ENCODE results near the gene GYS1.
A peak's percentile ranks its signal among the peaks of the same experiment; 100 is the strongest.
"Not testable (repeated sequence)": the region's sequence is repeated elsewhere in the genome, so short reads cannot be mapped to it uniquely, and the experiment has no call there.

Gene GYS1

DNA sequence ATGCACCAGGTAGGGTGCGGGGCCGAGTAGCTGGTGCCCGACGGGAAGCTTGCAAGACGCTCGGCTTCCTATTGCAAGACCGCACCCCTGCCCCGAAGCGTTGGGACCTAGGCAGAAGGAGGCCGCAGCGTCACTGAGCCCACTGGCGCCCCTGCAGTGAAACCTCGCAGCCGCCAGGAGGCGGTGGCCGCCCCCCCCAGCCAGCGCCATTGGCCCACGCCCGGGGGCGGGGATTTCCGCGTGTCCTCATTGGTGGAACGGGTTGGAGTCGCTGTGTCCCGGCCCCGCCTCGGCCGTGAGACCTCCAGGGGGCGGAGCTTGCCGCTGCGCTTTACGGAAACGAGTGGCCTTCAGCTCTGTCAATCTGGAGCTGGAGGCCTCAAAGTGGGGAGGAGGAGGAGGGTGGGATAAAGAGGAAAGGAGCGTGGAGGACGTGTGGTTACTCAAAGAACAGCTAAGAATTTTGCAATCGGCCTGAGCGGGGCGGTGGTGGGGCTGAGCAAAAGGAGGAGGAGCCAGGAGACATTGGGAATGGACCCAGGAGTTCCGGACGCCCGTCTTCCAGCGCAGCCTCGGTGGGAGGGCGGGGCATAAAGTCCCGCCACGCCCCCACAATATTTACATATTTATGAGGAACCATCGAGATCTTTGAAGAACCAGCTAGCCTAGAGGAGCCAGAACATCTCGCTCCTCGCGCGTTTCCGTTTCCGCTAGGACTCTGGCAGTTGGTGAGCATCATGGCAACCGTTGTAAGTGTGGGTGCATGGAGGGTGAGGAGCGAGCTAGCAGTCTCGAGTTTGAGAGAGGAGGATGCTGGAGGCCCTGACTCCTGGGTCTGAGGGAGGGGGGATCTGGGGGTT lies at the start of gene GYS1, which contains the start of gene RUVBL2:
Gene GYS1 (minus strand): TSS at position 135 of the 860 bp plus-strand sequence. CDS start 197 bp downstream, outside the sequence.
Gene RUVBL2 (plus strand): TSS at position 713 of the 860 bp plus-strand sequence. CDS start 25 bp downstream, at position 738.
- peak within 1 kb of the TSS; percentile 96 to 99 for H3K4me3 ChIP-seq (ENCODE audit: low read depth in 1 of 2, low read length in 2 of 2)
- H3K4me1 ChIP-seq (ENCODE audit: control insufficient read depth in 1 of 2, insufficient read depth in 2 of 2, low read length in 2 of 2) = peaks cover 21 to 31% of the 10 kb centered on the region in 2 donors
- H3K27ac ChIP-seq (ENCODE audit: low read depth, low read length) = peak within 1 kb of the TSS; percentile 90
- peaks cover 7 to 13% of the 10 kb centered on the region in 2 donors for H3K36me3 ChIP-seq (ENCODE audit: control insufficient read depth in 1 of 2, insufficient read depth in 2 of 2, low read length in 2 of 2)
- H3K9ac ChIP-seq (ENCODE audit: low read depth in 1 of 2, low read length in 2 of 2) = peak within 1 kb of the TSS; percentile 98 to 100
- H3K27me3 ChIP-seq (ENCODE audit: control insufficient read depth in 1 of 2, insufficient read depth in 2 of 2, low read length in 2 of 2) = no peaks in the 10 kb centered on the region
- H3K9me3 ChIP-seq (ENCODE audit: control insufficient read depth in 1 of 2, low read length in 2 of 2) = no peaks in the 10 kb centered on the region

DNA sequence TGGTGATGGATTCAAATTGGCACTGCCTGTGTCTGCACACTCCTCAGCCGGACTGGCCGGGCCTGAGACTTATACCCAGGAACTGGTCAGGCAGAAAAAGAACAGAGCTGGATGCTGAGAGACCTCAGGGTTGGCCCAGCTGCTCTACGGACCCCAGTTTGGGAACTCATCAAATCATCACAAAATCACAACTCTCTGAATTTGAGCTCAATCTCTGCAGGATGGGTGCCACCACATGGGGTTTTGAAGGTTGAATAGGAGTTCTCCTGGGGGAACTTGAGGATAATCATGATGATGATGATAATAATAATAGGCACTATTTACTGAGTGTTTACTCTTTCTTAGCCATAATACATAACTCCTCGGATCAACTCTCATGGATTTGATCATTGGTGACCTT lies 49.6 kb upstream of the GYS1 start:
- not testable (repeated sequence) for H3K27me3 ChIP-seq (ENCODE audit: control insufficient read depth in 1 of 2, insufficient read depth in 2 of 2, low read length in 2 of 2); H3K27ac ChIP-seq (ENCODE audit: low read depth, low read length); H3K4me1 ChIP-seq (ENCODE audit: control insufficient read depth in 1 of 2, insufficient read depth in 2 of 2, low read length in 2 of 2); H3K9ac ChIP-seq (ENCODE audit: low read depth in 1 of 2, low read length in 2 of 2); H3K36me3 ChIP-seq (ENCODE audit: control insufficient read depth in 1 of 2, insufficient read depth in 2 of 2, low read length in 2 of 2); H3K4me3 ChIP-seq (ENCODE audit: low read depth in 1 of 2, low read length in 2 of 2); H3K9me3 ChIP-seq (ENCODE audit: control insufficient read depth in 1 of 2, low read length in 2 of 2)

GRCh38 chr19:49042177-49042576 lies 49.1 kb upstream of the GYS1 start:
- no peaks in the 10 kb centered on the region for H3K9me3 ChIP-seq (ENCODE audit: control insufficient read depth in 1 of 2, low read length in 2 of 2)
- H3K27me3 ChIP-seq (ENCODE audit: control insufficient read depth in 1 of 2, insufficient read depth in 2 of 2, low read length in 2 of 2) = no peaks in the 10 kb centered on the region
- H3K4me1 ChIP-seq (ENCODE audit: control insufficient read depth in 1 of 2, insufficient read depth in 2 of 2, low read length in 2 of 2) = no peaks in the 10 kb centered on the region
- no peak overlapping the region for H3K27ac ChIP-seq (ENCODE audit: low read depth, low read length)
- no peak overlapping the region for H3K4me3 ChIP-seq (ENCODE audit: low read depth in 1 of 2, low read length in 2 of 2)
- H3K36me3 ChIP-seq (ENCODE audit: control insufficient read depth in 1 of 2, insufficient read depth in 2 of 2, low read length in 2 of 2) = no peaks in the 10 kb centered on the region
- H3K9ac ChIP-seq (ENCODE audit: low read depth in 1 of 2, low read length in 2 of 2) = no peak overlapping the region

DNA sequence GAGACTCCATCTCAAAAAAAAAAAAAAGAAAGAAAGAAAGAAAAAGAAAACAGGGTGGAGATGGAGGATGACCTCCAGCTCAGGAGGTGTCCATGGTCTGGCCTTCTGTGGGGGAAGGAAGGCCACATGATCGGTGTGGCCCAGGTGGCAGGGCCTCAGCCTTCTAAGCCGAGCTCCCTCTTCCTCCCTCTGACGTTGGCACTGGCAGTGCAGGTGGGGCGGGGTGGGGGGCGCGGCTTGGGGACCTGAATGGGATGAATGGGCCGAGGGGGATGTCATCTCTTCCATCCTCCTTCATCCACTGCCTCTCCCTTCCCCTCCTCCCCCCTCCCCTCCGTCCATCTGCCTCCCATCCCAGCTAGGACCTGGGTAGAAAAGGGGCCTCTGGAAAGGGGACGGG lies 46.6 kb upstream of the GYS1 start:
- not testable (repeated sequence) for H3K27me3 ChIP-seq (ENCODE audit: control insufficient read depth in 1 of 2, insufficient read depth in 2 of 2, low read length in 2 of 2); H3K4me3 ChIP-seq (ENCODE audit: low read depth in 1 of 2, low read length in 2 of 2); H3K36me3 ChIP-seq (ENCODE audit: control insufficient read depth in 1 of 2, insufficient read depth in 2 of 2, low read length in 2 of 2); H3K4me1 ChIP-seq (ENCODE audit: control insufficient read depth in 1 of 2, insufficient read depth in 2 of 2, low read length in 2 of 2); H3K27ac ChIP-seq (ENCODE audit: low read depth, low read length); H3K9me3 ChIP-seq (ENCODE audit: control insufficient read depth in 1 of 2, low read length in 2 of 2); H3K9ac ChIP-seq (ENCODE audit: low read depth in 1 of 2, low read length in 2 of 2)

DNA sequence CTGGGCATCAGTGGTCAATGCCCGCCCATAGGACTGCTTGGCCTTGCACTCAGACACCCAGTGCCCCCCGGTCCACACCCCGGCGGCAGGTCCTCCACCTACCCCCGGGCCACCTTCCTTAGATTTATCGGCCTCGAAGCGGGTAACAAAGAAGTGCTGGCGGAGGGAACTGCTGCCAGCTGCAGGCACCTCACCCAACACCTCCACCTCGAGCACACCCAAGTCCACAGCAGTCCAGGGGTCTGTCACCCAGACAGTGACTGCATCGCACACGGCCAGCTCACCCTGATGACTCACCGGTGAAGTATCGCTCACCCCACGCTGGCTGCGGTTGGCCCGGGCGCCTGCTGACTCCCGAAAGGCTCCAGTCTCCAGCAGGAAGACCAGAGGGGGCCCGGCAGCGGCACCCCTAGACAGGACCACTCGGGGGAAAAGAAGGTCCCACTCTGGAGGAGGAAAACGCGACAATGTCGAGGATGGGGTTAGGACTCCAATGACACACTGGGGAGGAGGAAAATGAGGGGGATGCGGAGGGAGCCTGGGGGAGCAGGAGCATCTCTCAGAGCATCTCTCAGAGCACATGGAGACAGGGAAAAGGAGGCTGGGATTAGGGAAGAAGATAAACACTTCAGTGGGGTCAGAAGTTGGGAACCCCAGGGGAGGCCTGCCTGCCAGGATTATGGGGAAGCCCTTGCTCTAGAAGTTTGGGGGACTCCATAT lies 45.6 kb upstream of the GYS1 start:
- not testable (repeated sequence) for H3K4me1 ChIP-seq (ENCODE audit: control insufficient read depth in 1 of 2, insufficient read depth in 2 of 2, low read length in 2 of 2); H3K4me3 ChIP-seq (ENCODE audit: low read depth in 1 of 2, low read length in 2 of 2); H3K27me3 ChIP-seq (ENCODE audit: control insufficient read depth in 1 of 2, insufficient read depth in 2 of 2, low read length in 2 of 2); H3K9ac ChIP-seq (ENCODE audit: low read depth in 1 of 2, low read length in 2 of 2); H3K9me3 ChIP-seq (ENCODE audit: control insufficient read depth in 1 of 2, low read length in 2 of 2); H3K27ac ChIP-seq (ENCODE audit: low read depth, low read length); H3K36me3 ChIP-seq (ENCODE audit: control insufficient read depth in 1 of 2, insufficient read depth in 2 of 2, low read length in 2 of 2)

DNA sequence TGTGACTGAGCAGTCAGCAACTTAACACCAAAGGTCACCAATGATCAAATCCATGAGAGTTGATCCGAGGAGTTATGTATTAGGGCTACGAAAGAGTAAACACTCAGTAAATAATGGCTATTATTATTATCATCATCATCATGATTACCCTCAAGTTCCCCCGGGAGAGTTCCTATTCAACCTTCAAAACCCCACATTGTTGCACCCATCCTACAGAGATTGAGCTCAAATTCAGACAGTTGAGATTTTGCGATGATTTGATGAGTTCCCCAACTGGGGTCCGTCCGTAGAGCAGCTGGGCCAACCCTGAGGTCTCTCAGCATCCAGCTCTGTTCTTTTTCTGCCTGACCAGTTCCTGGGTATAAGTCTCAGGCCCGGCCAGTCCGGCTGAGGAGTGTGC lies 45.0 kb upstream of the GYS1 start:
- H3K9me3 ChIP-seq (ENCODE audit: control insufficient read depth in 1 of 2, low read length in 2 of 2); H3K27me3 ChIP-seq (ENCODE audit: control insufficient read depth in 1 of 2, insufficient read depth in 2 of 2, low read length in 2 of 2); H3K9ac ChIP-seq (ENCODE audit: low read depth in 1 of 2, low read length in 2 of 2); H3K4me1 ChIP-seq (ENCODE audit: control insufficient read depth in 1 of 2, insufficient read depth in 2 of 2, low read length in 2 of 2); H3K36me3 ChIP-seq (ENCODE audit: control insufficient read depth in 1 of 2, insufficient read depth in 2 of 2, low read length in 2 of 2); H3K4me3 ChIP-seq (ENCODE audit: low read depth in 1 of 2, low read length in 2 of 2); H3K27ac ChIP-seq (ENCODE audit: low read depth, low read length): not testable (repeated sequence)

DNA sequence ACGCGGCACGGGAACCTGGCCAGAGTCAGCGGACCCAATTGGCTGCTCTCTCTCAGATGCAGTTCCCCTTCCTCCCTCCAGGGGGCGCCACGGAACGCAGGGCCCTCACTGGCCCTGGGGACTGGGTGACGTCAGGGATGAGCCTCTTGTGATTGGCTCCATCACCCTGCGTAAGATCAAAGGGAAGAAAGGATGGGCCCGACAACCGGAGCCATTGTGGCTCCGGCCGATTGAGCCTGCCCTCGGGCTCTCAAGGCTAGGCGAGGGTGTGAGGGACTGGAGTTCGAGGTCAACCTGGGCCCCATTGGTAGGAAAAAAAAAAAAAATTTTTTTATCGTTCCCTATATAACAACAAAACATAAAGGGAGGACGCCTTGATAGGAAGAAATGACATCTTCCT lies 43.7 kb upstream of the GYS1 start, which contains the start of gene CGB1:
Gene CGB1 (minus strand): TSS at position 81 of the 400 bp plus-strand sequence. CDS start 184 bp downstream, outside the sequence.
- H3K4me3 ChIP-seq (ENCODE audit: low read depth in 1 of 2, low read length in 2 of 2); H3K27ac ChIP-seq (ENCODE audit: low read depth, low read length); H3K36me3 ChIP-seq (ENCODE audit: control insufficient read depth in 1 of 2, insufficient read depth in 2 of 2, low read length in 2 of 2); H3K27me3 ChIP-seq (ENCODE audit: control insufficient read depth in 1 of 2, insufficient read depth in 2 of 2, low read length in 2 of 2); H3K4me1 ChIP-seq (ENCODE audit: control insufficient read depth in 1 of 2, insufficient read depth in 2 of 2, low read length in 2 of 2); H3K9me3 ChIP-seq (ENCODE audit: control insufficient read depth in 1 of 2, low read length in 2 of 2); H3K9ac ChIP-seq (ENCODE audit: low read depth in 1 of 2, low read length in 2 of 2): not testable (repeated sequence)

- not testable (repeated sequence) for H3K4me1 ChIP-seq (ENCODE audit: control insufficient read depth in 1 of 2, insufficient read depth in 2 of 2, low read length in 2 of 2); H3K9ac ChIP-seq (ENCODE audit: low read depth in 1 of 2, low read length in 2 of 2); H3K27me3 ChIP-seq (ENCODE audit: control insufficient read depth in 1 of 2, insufficient read depth in 2 of 2, low read length in 2 of 2); H3K36me3 ChIP-seq (ENCODE audit: control insufficient read depth in 1 of 2, insufficient read depth in 2 of 2, low read length in 2 of 2); H3K4me3 ChIP-seq (ENCODE audit: low read depth in 1 of 2, low read length in 2 of 2); H3K9me3 ChIP-seq (ENCODE audit: control insufficient read depth in 1 of 2, low read length in 2 of 2); H3K27ac ChIP-seq (ENCODE audit: low read depth, low read length)
Measured at GRCh38 chr19:49031642-49032301, 38.7 kb upstream of the GYS1 start, which contains the start of gene CGB2. Gene CGB2, plus strand, starts transcription at chr19:49031890. Its CDS starts 206 bp downstream, at chr19:49032096.

DNA sequence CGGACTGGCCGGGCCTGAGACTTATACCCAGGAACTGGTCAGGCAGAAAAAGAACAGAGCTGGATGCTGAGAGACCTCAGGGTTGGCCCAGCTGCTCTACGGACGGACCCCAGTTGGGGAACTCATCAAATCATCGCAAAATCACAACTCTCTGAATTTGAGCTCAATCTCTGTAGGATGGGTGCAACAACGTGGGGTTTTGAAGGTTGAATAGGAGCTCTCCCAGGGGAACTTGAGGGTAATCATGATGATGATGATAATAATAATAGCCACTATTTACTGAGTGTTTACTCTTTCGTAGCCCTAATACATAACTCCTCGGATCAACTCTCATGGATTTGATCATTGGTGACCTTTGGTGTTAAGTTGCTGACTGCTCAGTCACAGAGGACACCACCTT lies 37.2 kb upstream of the GYS1 start:
- H3K4me3 ChIP-seq (ENCODE audit: low read depth in 1 of 2, low read length in 2 of 2); H3K36me3 ChIP-seq (ENCODE audit: control insufficient read depth in 1 of 2, insufficient read depth in 2 of 2, low read length in 2 of 2); H3K9me3 ChIP-seq (ENCODE audit: control insufficient read depth in 1 of 2, low read length in 2 of 2); H3K27me3 ChIP-seq (ENCODE audit: control insufficient read depth in 1 of 2, insufficient read depth in 2 of 2, low read length in 2 of 2); H3K27ac ChIP-seq (ENCODE audit: low read depth, low read length); H3K4me1 ChIP-seq (ENCODE audit: control insufficient read depth in 1 of 2, insufficient read depth in 2 of 2, low read length in 2 of 2); H3K9ac ChIP-seq (ENCODE audit: low read depth in 1 of 2, low read length in 2 of 2): not testable (repeated sequence)

GRCh38 chr19:49029749-49030148 lies 36.6 kb upstream of the GYS1 start:
- H3K9ac ChIP-seq (ENCODE audit: low read depth in 1 of 2, low read length in 2 of 2); H3K4me3 ChIP-seq (ENCODE audit: low read depth in 1 of 2, low read length in 2 of 2); H3K9me3 ChIP-seq (ENCODE audit: control insufficient read depth in 1 of 2, low read length in 2 of 2); H3K27ac ChIP-seq (ENCODE audit: low read depth, low read length); H3K36me3 ChIP-seq (ENCODE audit: control insufficient read depth in 1 of 2, insufficient read depth in 2 of 2, low read length in 2 of 2); H3K4me1 ChIP-seq (ENCODE audit: control insufficient read depth in 1 of 2, insufficient read depth in 2 of 2, low read length in 2 of 2); H3K27me3 ChIP-seq (ENCODE audit: control insufficient read depth in 1 of 2, insufficient read depth in 2 of 2, low read length in 2 of 2): not testable (repeated sequence)

Data from duodenal mucosa (tissue), 2 donors.